HEK293 (cell line): ENCODE data around the gene YIPF6.
A peak's percentile ranks its signal among the peaks of the same experiment; 100 is the strongest.

Experiments
- CTCF ChIA-PET: fragments of 350-600 bp; formaldehyde crosslinking; extraction: SDS; loops from one replicate; lab custom pipeline; 2021; ENCODE audit warnings: antibody characterized with exemption; lab: Yijun Ruan, JAX
- POLR2A ChIA-PET: fragments of 300-600 bp; formaldehyde crosslinking; extraction: SDS; loops from one replicate; lab custom pipeline; 2020; ENCODE audit warnings: antibody characterized with exemption, inconsistent platforms; lab: Yijun Ruan, JAX
- H3K27ac ChIP-seq: fragments of 200-500 bp; sonication (Bioruptor generic); 2 replicates; pipeline ENCODE4 v1.5.1; 2014; ENCODE audit warnings: low read depth, low read length, control low read depth, inconsistent platforms; ENCODE audit errors: extremely low read depth
- H3K36me3 ChIP-seq, 2 experiments: fragments of 200-500 bp in 1 of 2; sonication (Bioruptor generic) in 1 of 2; 1 replicate in 1 of 2; 2 replicates in 1 of 2; pipeline ENCODE4 v1.5.1; 2014 to 2017; ENCODE audit warnings: inconsistent platforms in 2 of 2, low read length in 2 of 2; ENCODE audit not compliant: control insufficient read depth in 2 of 2, insufficient read depth in 1 of 2
- H3K4me1 ChIP-seq: fragments of 200-500 bp; sonication (Bioruptor generic); 2 replicates; pipeline ENCODE4 v1.5.1; 2014; ENCODE audit warnings: mild to moderate bottlenecking, low read length, inconsistent platforms; ENCODE audit not compliant: control insufficient read depth, insufficient read depth
- H3K4me3 ChIP-seq: 2 replicates; pipeline ENCODE4 v1.5.1; 2011; ENCODE audit warnings: low read depth, mild to moderate bottlenecking, control low read depth, low read length, moderate library complexity
- H3K9me3 ChIP-seq: fragments of 200-500 bp; sonication (Bioruptor generic); 2 replicates; pipeline ENCODE4 v1.5.1; 2014; ENCODE audit warnings: low read depth, low read length, inconsistent platforms; ENCODE audit not compliant: control insufficient read depth, insufficient read depth
- HOXA7 ChIP-seq: sonication (generic); formaldehyde crosslinking; IDR thresholded peaks from 2 replicates; pipeline ENCODE4 v1.8.1; 2022; ENCODE audit warnings: missing genetic modification reagents, borderline replicate concordance
- MYNN ChIP-seq: fragments of 450-650 bp; formaldehyde crosslinking; IDR thresholded peaks from 2 replicates; pipeline ENCODE4 v1.5.1; 2016; ENCODE audit warnings: missing biosample characterization, missing genetic modification characterization, borderline replicate concordance
- PRDM1 ChIP-seq: fragments of 450-650 bp; formaldehyde crosslinking; IDR thresholded peaks from 2 replicates; pipeline ENCODE4; 2016; ENCODE audit warnings: missing biosample characterization, missing genetic modification characterization
- TCF7L2 ChIP-seq: IDR thresholded peaks from 2 replicates; pipeline ENCODE4 v1.6.1; 2011; ENCODE audit warnings: low read depth, mild to moderate bottlenecking, inconsistent platforms, low read length, moderate library complexity, borderline replicate concordance
- ZFP3 ChIP-seq: fragments of 450-650 bp; formaldehyde crosslinking; IDR thresholded peaks from 2 replicates; pipeline ENCODE4 v1.5.1; 2016; ENCODE audit warnings: low read depth, missing biosample characterization, missing genetic modification characterization
- ZNF146 ChIP-seq: fragments of 450-650 bp; formaldehyde crosslinking; IDR thresholded peaks from 2 replicates; pipeline ENCODE4 v1.5.1; 2016; ENCODE audit warnings: missing biosample characterization, missing genetic modification characterization
- ZNF157 ChIP-seq: fragments of 450-650 bp; formaldehyde crosslinking; IDR thresholded peaks from 2 replicates; pipeline ENCODE4 v1.5.1; 2016; ENCODE audit warnings: missing biosample characterization, missing genetic modification characterization
- ZNF23 ChIP-seq: fragments of 450-650 bp; formaldehyde crosslinking; IDR thresholded peaks from 2 replicates; pipeline ENCODE4 v1.5.1; 2016; ENCODE audit warnings: missing biosample characterization, missing genetic modification characterization, borderline replicate concordance
- ZNF302 ChIP-seq: fragments of 450-650 bp; formaldehyde crosslinking; IDR thresholded peaks from 2 replicates; pipeline ENCODE4 v1.5.1; 2016; ENCODE audit warnings: missing biosample characterization, missing genetic modification characterization, low read depth
- ZNF324 ChIP-seq: fragments of 450-650 bp; formaldehyde crosslinking; IDR thresholded peaks from 2 replicates; pipeline ENCODE4 v1.5.1; 2016; ENCODE audit warnings: missing biosample characterization, missing genetic modification characterization
- ZNF48 ChIP-seq: fragments of 450-650 bp; formaldehyde crosslinking; IDR thresholded peaks from 2 replicates; pipeline ENCODE4 v1.5.1; 2016; ENCODE audit warnings: missing biosample characterization, missing genetic modification characterization
- ZNF510 ChIP-seq: fragments of 450-650 bp; formaldehyde crosslinking; IDR thresholded peaks from 2 replicates; pipeline ENCODE4 v1.5.1; 2018; ENCODE audit warnings: mild to moderate bottlenecking, missing genetic modification characterization, missing biosample characterization; ENCODE audit not compliant: insufficient replicate concordance
- ZNF677 ChIP-seq: fragments of 450-650 bp; IDR thresholded peaks from 2 replicates; pipeline ENCODE4 v1.5.0; 2018; ENCODE audit warnings: missing biosample characterization, mild to moderate bottlenecking, missing genetic modification characterization, moderate library complexity
- ZNF777 ChIP-seq: fragments of 450-650 bp; formaldehyde crosslinking; IDR thresholded peaks from 2 replicates; pipeline ENCODE4 v1.5.1; 2017; ENCODE audit warnings: missing biosample characterization, missing genetic modification characterization, borderline replicate concordance
- ZNF837 ChIP-seq: fragments of 450-650 bp; formaldehyde crosslinking; IDR thresholded peaks from 2 replicates; pipeline ENCODE4 v1.5.1; 2016; ENCODE audit warnings: missing biosample characterization, missing genetic modification characterization
- ZNF843 ChIP-seq: fragments of 450-650 bp; formaldehyde crosslinking; IDR thresholded peaks from 2 replicates; pipeline ENCODE4 v1.5.1; 2016; ENCODE audit warnings: missing biosample characterization, missing genetic modification characterization
- ZXDB ChIP-seq: fragments of 450-650 bp; formaldehyde crosslinking; IDR thresholded peaks from 2 replicates; pipeline ENCODE4 v1.5.1; 2016; ENCODE audit warnings: missing biosample characterization, missing genetic modification characterization
- TF ChIP-seq, protein P1 (sequence below): fragments of 450-650 bp; formaldehyde crosslinking; conservative IDR thresholded peaks from 2 replicates; pipeline ENCODE4 v1.5.1; 2016; ENCODE audit warnings: low read depth, missing biosample characterization, missing genetic modification characterization
- TF ChIP-seq, protein P2 (sequence below): fragments of 450-650 bp; IDR thresholded peaks from 2 replicates; pipeline ENCODE4 v1.5.1; 2018; ENCODE audit warnings: missing biosample characterization, mild to moderate bottlenecking, missing genetic modification characterization
- TF ChIP-seq, protein P3 (sequence below): fragments of 450-650 bp; formaldehyde crosslinking; conservative IDR thresholded peaks from 2 replicates; pipeline ENCODE4 v1.5.1; 2016; ENCODE audit warnings: low read depth, missing biosample characterization, missing genetic modification characterization
- TF ChIP-seq, protein P4 (sequence below): sonication (generic); formaldehyde crosslinking; IDR thresholded peaks from 2 replicates; pipeline ENCODE4 v1.8.1; 2022; ENCODE audit warnings: mild to moderate bottlenecking, moderate library complexity, missing genetic modification reagents

YIPF6 gene

GRCh38 chrX:68463880-68464279 is 35.0 kb upstream of the YIPF6 start:
- H3K9me3 ChIP-seq: no peaks in the 10 kb centered on the region
- CTCF ChIA-PET: interaction anchor here (0.6 to 2.1 kb wide), 7 partner anchors 31 to 280 kb away, joined by 3 to 16 read pairs (median 4); no protein-coding TSS in a partner anchor
- POLR2A ChIA-PET: no interaction called here
- peak; percentile 100 for TF ChIP-seq PRDM1 (tag by site-specific recombination)
- TF ChIP-seq ZNF302 (tag by site-specific recombination): no peak
- H3K36me3 ChIP-seq: no peaks in the 10 kb centered on the region
- H3K4me3 ChIP-seq: no peak overlapping the region
- no peak overlapping the region for H3K27ac ChIP-seq
- H3K4me1 ChIP-seq: no peaks in the 10 kb centered on the region

DNA sequence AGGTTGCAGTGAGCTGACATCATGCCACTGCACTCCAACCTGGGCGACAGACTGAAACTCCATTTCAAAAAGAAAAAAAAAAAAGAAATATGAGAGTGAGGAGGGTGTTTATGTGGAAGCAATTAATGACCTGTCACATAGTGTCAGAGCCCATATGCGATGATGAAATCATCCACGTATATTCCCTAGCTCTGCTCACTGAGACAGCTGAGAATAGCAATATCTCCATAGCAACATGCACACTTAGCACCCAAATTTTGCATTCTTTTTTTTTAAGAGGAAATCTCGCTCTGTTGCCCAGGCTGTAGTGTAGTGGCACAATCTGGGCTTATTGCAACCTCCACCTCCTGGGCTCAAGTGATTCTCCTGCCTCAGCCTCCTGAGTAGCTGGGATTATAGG is 34.1 kb upstream of the YIPF6 start:
- no peaks in the 10 kb centered on the region for H3K4me1 ChIP-seq

DNA sequence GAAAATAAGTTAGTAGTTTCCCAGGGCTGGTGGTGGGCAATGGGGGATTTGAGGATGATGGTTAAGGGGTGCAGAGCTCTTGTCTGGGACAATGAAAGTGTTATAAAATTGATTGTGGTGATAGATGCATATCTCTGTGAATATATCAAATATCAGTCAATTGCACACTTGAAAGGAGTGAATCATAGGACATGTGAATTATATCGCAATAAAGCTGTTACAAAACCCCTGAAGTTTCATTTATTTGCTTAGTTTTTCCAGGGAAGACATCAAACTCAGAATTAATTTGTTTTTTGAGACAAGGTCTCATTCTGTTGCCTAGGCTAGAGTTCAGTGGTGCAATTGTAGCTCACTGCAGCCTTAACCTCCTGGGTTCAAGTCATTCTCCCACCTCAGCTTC is 17.9 kb upstream of the YIPF6 start:
- Histone ChIP-seq H3K36me3 (no peaks in the 10 kb centered on the region; a peak in 1 of 3 replicates), H3K4me3 (no peak overlapping the region), H3K9me3 (no peaks in the 10 kb centered on the region; the same call in 1 of the 2 replicates), H3K4me1 (no peaks in the 10 kb centered on the region), H3K27ac (no peak overlapping the region)
- POLR2A ChIA-PET: interaction anchor here (0.6 to 0.7 kb wide), 2 partner anchors 53 to 85 kb away, joined by 3 to 5 read pairs; no protein-coding TSS in a partner anchor
- TF ChIP-seq, protein P1, sequence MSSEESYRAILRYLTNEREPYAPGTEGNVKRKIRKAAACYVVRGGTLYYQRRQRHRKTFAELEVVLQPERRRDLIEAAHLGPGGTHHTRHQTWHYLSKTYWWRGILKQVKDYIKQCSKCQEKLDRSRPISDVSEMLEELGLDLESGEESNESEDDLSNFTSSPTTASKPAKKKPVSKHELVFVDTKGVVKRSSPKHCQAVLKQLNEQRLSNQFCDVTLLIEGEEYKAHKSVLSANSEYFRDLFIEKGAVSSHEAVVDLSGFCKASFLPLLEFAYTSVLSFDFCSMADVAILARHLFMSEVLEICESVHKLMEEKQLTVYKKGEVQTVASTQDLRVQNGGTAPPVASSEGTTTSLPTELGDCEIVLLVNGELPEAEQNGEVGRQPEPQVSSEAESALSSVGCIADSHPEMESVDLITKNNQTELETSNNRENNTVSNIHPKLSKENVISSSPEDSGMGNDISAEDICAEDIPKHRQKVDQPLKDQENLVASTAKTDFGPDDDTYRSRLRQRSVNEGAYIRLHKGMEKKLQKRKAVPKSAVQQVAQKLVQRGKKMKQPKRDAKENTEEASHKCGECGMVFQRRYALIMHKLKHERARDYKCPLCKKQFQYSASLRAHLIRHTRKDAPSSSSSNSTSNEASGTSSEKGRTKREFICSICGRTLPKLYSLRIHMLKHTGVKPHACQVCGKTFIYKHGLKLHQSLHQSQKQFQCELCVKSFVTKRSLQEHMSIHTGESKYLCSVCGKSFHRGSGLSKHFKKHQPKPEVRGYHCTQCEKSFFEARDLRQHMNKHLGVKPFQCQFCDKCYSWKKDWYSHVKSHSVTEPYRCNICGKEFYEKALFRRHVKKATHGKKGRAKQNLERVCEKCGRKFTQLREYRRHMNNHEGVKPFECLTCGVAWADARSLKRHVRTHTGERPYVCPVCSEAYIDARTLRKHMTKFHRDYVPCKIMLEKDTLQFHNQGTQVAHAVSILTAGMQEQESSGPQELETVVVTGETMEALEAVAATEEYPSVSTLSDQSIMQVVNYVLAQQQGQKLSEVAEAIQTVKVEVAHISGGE (tag by site-specific recombination): no peak
- TF ChIP-seq HOXA7 (CRISPR knock-in tag) (no peak), ZNF324 (tag by site-specific recombination) (no peak), ZNF837 (no peak), ZFP3 (tag by site-specific recombination) (no peak), ZNF843 (tag by site-specific recombination) (no peak), MYNN (tag by site-specific recombination) (no peak), TCF7L2 (no peak)
- CTCF ChIA-PET: interaction anchor here (0.6 to 1.8 kb wide), 6 partner anchors 9 to 300 kb away, joined by 3 to 8 read pairs (median 4); no protein-coding TSS in a partner anchor

More for the DNA sequence above, 34.1 kb upstream of the YIPF6 start:
- ChIA-PET POLR2A (no interaction called here), CTCF (interaction anchor here (0.6 to 1.4 kb wide), 4 partner anchors 32 to 266 kb away, joined by 3 to 6 read pairs (median 4); no protein-coding TSS in a partner anchor)
- H3K36me3 ChIP-seq: no peaks in the 10 kb centered on the region
- H3K27ac ChIP-seq: no peak overlapping the region
- H3K9me3 ChIP-seq: no peaks in the 10 kb centered on the region
- TF ChIP-seq ZNF146 (tag by site-specific recombination): no peak
- no peak for TF ChIP-seq ZNF48 (tag by site-specific recombination)
- TF ChIP-seq ZNF777 (tag by site-specific recombination): no peak
- TF ChIP-seq, protein P2, sequence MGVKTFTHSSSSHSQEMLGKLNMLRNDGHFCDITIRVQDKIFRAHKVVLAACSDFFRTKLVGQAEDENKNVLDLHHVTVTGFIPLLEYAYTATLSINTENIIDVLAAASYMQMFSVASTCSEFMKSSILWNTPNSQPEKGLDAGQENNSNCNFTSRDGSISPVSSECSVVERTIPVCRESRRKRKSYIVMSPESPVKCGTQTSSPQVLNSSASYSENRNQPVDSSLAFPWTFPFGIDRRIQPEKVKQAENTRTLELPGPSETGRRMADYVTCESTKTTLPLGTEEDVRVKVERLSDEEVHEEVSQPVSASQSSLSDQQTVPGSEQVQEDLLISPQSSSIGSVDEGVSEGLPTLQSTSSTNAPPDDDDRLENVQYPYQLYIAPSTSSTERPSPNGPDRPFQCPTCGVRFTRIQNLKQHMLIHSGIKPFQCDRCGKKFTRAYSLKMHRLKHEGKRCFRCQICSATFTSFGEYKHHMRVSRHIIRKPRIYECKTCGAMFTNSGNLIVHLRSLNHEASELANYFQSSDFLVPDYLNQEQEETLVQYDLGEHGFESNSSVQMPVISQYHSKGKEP (tag by site-specific recombination): no peak
- TF ChIP-seq, protein P3, sequence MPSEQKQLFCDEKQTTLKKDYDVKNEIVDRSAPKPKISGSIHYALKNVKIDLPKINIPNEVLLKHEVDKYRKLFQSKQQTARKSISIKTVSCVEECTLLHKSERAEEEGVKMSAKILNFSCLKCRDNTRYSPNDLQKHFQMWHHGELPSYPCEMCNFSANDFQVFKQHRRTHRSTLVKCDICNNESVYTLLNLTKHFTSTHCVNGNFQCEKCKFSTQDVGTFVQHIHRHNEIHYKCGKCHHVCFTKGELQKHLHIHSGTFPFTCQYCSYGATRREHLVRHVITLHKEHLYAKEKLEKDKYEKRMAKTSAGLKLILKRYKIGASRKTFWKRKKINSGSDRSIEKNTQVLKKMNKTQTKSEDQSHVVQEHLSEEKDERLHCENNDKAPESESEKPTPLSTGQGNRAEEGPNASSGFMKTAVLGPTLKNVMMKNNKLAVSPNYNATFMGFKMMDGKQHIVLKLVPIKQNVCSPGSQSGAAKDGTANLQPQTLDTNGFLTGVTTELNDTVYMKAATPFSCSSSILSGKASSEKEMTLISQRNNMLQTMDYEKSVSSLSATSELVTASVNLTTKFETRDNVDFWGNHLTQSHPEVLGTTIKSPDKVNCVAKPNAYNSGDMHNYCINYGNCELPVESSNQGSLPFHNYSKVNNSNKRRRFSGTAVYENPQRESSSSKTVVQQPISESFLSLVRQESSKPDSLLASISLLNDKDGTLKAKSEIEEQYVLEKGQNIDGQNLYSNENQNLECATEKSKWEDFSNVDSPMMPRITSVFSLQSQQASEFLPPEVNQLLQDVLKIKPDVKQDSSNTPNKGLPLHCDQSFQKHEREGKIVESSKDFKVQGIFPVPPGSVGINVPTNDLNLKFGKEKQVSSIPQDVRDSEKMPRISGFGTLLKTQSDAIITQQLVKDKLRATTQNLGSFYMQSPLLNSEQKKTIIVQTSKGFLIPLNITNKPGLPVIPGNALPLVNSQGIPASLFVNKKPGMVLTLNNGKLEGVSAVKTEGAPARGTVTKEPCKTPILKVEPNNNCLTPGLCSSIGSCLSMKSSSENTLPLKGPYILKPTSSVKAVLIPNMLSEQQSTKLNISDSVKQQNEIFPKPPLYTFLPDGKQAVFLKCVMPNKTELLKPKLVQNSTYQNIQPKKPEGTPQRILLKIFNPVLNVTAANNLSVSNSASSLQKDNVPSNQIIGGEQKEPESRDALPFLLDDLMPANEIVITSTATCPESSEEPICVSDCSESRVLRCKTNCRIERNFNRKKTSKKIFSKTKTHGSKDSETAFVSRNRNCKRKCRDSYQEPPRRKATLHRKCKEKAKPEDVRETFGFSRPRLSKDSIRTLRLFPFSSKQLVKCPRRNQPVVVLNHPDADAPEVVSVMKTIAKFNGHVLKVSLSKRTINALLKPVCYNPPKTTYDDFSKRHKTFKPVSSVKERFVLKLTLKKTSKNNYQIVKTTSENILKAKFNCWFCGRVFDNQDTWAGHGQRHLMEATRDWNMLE (tag by site-specific recombination): no peak
- TF ChIP-seq, protein P4, sequence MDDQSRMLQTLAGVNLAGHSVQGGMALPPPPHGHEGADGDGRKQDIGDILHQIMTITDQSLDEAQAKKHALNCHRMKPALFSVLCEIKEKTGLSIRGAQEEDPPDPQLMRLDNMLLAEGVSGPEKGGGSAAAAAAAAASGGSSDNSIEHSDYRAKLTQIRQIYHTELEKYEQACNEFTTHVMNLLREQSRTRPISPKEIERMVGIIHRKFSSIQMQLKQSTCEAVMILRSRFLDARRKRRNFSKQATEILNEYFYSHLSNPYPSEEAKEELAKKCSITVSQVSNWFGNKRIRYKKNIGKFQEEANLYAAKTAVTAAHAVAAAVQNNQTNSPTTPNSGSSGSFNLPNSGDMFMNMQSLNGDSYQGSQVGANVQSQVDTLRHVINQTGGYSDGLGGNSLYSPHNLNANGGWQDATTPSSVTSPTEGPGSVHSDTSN: no peak
- TF ChIP-seq ZNF157: no peak
- TF ChIP-seq ZNF677 (tag by site-specific recombination): no peak
- no peak for TF ChIP-seq ZNF510
- TF ChIP-seq ZNF23 (tag by site-specific recombination): no peak
- no peak for TF ChIP-seq ZXDB (tag by site-specific recombination)
- no peak overlapping the region for H3K4me3 ChIP-seq
